Osteocyte (in vitro differentiated cells): Measurements from ENCODE around the gene TMEM236. TPM values are rescaled to one million over a fixed set of nuclear protein-coding genes. Genes with fewer than 3 reads are reported as not detected.

Experiments
- DNase-seq: peaks from one replicate; pipeline ENCODE4 v3.0.0; 2021; ENCODE audit warnings: mixed read lengths; ENCODE audit not compliant: unreplicated experiment; ENCODE audit errors: extremely low spot score
- H3K27ac Mint-ChIP-seq: one replicate; pipeline ENCODE4 v1.8.0; 2021; ENCODE audit warnings: mild to moderate bottlenecking, mixed read lengths; ENCODE audit not compliant: unreplicated experiment
- H3K27me3 Mint-ChIP-seq: one replicate; pipeline ENCODE4 v1.8.0; 2021; ENCODE audit warnings: mixed read lengths; ENCODE audit not compliant: unreplicated experiment
- H3K36me3 Mint-ChIP-seq: one replicate; pipeline ENCODE4 v1.8.0; 2021; ENCODE audit warnings: mixed read lengths; ENCODE audit not compliant: unreplicated experiment
- H3K4me1 Mint-ChIP-seq: one replicate; pipeline ENCODE4 v1.8.0; 2021; ENCODE audit warnings: mixed read lengths; ENCODE audit not compliant: unreplicated experiment
- H3K4me3 Mint-ChIP-seq: one replicate; pipeline ENCODE4 v1.8.0; 2021; ENCODE audit warnings: mild to moderate bottlenecking, moderate library complexity, mixed read lengths; ENCODE audit not compliant: unreplicated experiment
- H3K9me3 Mint-ChIP-seq: one replicate; pipeline ENCODE4 v1.8.0; 2021; ENCODE audit warnings: mixed read lengths; ENCODE audit not compliant: unreplicated experiment
- total RNA-seq: library from RNA; stranded (reverse); gene quantifications from 2 replicates; pipeline ENCODE4 v1.2.1, GENCODE V29; 2021
- TF ChIP-seq, protein P1 (sequence below): fragments of 200-600 bp; sonication (generic); IDR thresholded peaks from 2 replicates; pipeline ENCODE4 v1.5.0; 2021; ENCODE audit warnings: antibody characterized with exemption, mild to moderate bottlenecking, moderate library complexity

Gene TMEM236
- total RNA-seq, 1 donor from 2014 or later = 0.11 TPM

DNA sequence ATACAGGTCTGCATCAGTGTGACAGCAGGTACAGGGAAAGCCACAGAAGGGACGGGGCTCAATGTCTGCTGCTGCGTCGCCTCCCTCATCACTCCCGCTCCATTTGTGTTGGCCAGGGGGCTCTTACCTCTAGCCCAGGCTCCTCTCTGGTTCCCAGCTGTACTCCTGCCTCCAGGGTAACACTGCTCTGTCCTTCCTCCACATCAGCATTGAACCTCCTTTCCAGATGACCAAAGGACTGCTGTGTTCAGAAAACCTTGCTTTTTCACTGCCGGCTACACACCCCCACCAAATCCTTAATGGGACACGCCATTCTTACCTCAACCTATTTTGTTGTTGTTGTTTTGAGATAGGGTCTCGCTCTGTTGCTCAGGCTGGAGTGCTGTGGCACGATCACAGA lies 2.1 kb upstream of the TMEM236 start:
- H3K27me3 Mint-ChIP-seq = no peaks in the 10 kb centered on the region
- no peak for DNase-seq
- H3K36me3 Mint-ChIP-seq = peaks cover 2% of the 10 kb centered on the region
- no peak overlapping the region for H3K4me3 Mint-ChIP-seq
- H3K27ac Mint-ChIP-seq = no peak overlapping the region
- H3K4me1 Mint-ChIP-seq = no peaks in the 10 kb centered on the region
- no peaks in the 10 kb centered on the region for H3K9me3 Mint-ChIP-seq
- TF ChIP-seq, protein P1, sequence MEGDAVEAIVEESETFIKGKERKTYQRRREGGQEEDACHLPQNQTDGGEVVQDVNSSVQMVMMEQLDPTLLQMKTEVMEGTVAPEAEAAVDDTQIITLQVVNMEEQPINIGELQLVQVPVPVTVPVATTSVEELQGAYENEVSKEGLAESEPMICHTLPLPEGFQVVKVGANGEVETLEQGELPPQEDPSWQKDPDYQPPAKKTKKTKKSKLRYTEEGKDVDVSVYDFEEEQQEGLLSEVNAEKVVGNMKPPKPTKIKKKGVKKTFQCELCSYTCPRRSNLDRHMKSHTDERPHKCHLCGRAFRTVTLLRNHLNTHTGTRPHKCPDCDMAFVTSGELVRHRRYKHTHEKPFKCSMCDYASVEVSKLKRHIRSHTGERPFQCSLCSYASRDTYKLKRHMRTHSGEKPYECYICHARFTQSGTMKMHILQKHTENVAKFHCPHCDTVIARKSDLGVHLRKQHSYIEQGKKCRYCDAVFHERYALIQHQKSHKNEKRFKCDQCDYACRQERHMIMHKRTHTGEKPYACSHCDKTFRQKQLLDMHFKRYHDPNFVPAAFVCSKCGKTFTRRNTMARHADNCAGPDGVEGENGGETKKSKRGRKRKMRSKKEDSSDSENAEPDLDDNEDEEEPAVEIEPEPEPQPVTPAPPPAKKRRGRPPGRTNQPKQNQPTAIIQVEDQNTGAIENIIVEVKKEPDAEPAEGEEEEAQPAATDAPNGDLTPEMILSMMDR = no peak

DNA sequence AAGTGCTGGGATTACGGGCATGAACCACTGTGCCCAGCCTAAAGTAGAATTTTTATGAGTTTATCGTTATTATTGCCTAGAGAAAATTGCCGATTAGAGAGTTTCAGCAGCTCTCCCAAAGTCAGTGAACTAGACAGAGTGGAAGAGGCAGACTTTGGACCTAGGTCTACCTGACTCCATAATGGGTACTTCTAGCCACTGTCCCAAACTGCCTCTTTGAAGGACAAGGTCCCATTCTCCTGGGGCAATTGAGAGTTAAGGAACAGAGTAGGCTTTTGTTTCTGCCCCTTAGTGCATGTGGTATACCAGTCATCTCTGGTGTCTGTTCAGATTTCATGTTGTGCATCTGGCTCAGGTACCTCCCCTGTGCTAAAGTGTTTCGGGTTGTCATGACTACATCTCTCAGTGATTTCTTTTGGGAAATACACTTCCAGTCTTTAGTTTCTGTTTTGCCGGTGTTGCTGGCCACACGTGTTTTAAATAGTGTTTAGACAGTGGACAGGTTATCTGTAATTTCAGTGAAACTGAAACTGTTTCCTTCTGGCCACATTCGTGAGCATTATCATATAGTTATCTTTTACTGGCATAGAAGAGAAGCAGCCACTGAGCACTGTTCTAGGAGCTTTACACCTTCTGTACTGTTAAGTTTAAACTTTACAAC lies 4.7 kb downstream of the TMEM236 start:
- DNase-seq = no peak
- Mint-ChIP-seq H3K27ac (no peak overlapping the region), H3K4me3 (no peak overlapping the region), H3K9me3 (no peaks in the 10 kb centered on the region), H3K4me1 (no peaks in the 10 kb centered on the region), H3K36me3 (no peaks in the 10 kb centered on the region), H3K27me3 (no peaks in the 10 kb centered on the region)
- TF ChIP-seq, protein P1 = no peak

DNA sequence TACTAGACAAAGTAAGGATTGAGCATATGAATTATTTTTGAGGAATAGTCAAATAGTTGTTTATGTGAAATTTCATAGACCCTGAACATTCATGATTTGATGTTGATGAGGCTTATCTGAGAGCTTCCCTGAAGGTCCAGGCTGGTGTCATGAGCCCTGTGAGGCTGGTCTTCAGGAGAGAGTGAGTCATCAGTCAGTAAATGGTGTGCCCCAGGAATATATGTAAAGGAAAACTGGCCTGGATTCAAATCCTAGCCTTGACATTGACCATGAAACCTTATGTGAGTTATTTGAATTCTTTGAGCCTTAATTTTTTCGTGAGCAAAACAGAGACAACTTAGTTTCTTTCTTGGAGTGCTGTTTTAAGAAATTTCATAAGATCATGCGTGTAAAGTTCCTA lies 6.2 kb downstream of the TMEM236 start:
- Mint-ChIP-seq H3K27me3 (no peaks in the 10 kb centered on the region), H3K27ac (no peak overlapping the region), H3K4me1 (no peaks in the 10 kb centered on the region), H3K36me3 (no peaks in the 10 kb centered on the region), H3K4me3 (no peak overlapping the region), H3K9me3 (no peaks in the 10 kb centered on the region)
- TF ChIP-seq, protein P1 = no peak
- DNase-seq = no peak

DNA sequence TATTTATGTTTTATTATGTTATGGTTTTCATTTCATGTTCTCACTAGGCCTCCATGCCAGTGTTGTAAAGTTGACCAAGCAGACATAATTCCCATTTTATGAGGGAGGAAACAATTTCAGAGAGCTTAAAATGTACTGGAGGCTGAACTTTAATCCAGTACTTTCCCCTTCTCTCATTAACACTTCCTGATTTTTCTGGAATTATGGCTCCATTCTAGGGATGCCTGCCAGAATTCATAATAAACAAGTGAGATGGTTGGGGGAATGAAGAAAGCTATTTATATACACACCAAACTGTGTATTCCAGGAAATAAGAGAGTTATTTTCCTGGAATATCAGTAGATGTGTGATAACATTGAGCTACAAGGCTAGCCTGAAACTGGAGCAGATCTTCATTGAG lies 6.9 kb downstream of the TMEM236 start:
- Mint-ChIP-seq H3K27me3 (no peaks in the 10 kb centered on the region), H3K27ac (no peak overlapping the region), H3K4me1 (no peaks in the 10 kb centered on the region), H3K9me3 (no peaks in the 10 kb centered on the region), H3K4me3 (no peak overlapping the region), H3K36me3 (no peaks in the 10 kb centered on the region)
- TF ChIP-seq, protein P1 = no peak
- no peak for DNase-seq

DNA sequence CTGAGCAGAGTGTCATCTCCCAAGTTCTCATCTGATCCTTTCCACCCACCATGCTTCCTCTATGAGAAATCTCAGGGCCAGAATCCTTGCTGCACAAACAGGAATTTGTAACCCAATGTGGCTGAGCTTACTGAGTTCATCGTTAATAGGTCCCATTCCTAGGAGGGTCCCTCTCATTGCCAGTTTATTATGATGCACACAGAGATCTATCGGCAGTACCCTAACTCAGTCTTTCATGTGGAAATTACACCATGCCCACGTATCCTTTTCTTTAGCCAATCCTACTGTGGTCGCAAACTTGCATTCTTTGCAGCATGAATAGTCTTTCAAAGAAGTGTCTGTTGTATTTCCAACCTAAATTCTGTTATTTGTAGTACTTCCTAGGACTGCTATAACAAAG lies 12.1 kb downstream of the TMEM236 start:
- no peak for DNase-seq
- peaks cover 3% of the 10 kb centered on the region for H3K9me3 Mint-ChIP-seq
- no peaks in the 10 kb centered on the region for H3K4me1 Mint-ChIP-seq
- no peak overlapping the region for H3K4me3 Mint-ChIP-seq
- no peaks in the 10 kb centered on the region for H3K27me3 Mint-ChIP-seq
- TF ChIP-seq, protein P1 = no peak
- no peaks in the 10 kb centered on the region for H3K36me3 Mint-ChIP-seq
- H3K27ac Mint-ChIP-seq = no peak overlapping the region
